Heart right ventricle (tissue), 16 donors: ENCODE measurements around the gene CSH1. TPM values are rescaled to one million over a fixed set of nuclear protein-coding genes. Genes with fewer than 3 reads are reported as not detected.

Experiments used
- ATAC-seq, 8 donors: fragments of 200-7000 bp; cut with Tn5 transposase; one replicate each; pipeline ENCODE4 v1.9.1; 2020; ENCODE audit warnings: mild to moderate bottlenecking in 8 of 8, moderate library complexity in 8 of 8, moderate number of reproducible peaks in 1 of 8
- DNase-seq, 2 donors: peaks; one replicate each; pipeline ENCODE4 v3.0.0-alpha.2; 2020
- H3K27ac ChIP-seq, 10 donors: fragments of 200-600 bp; sonication (generic) in 2 of 10; one replicate each; pipeline versions ENCODE4 v1.5.0 to v1.8.0; 2020 to 2022; ENCODE audit warnings: mild to moderate bottlenecking in 3 of 10
- H3K27me3 ChIP-seq, 7 donors: fragments of 200-600 bp; one replicate each; pipeline ENCODE4 v1.8.0; 2021 to 2022; ENCODE audit warnings: mild to moderate bottlenecking in 2 of 7
- H3K36me3 ChIP-seq, 9 donors: fragments of 200-600 bp; sonication (generic) in 1 of 9; one replicate each; pipeline versions ENCODE4 v1.5.0 to v1.8.0; 2020 to 2022; ENCODE audit warnings: mild to moderate bottlenecking in 2 of 9
- H3K4me1 ChIP-seq, 9 donors: fragments of 200-600 bp; sonication (generic) in 1 of 9; one replicate each; pipeline versions ENCODE4 v1.5.0 to v1.8.0; 2020 to 2022; ENCODE audit warnings: mild to moderate bottlenecking in 4 of 9
- H3K4me3 ChIP-seq, 10 donors: fragments of 200-600 bp; sonication (generic) in 2 of 10; one replicate each; pipeline versions ENCODE4 v1.5.0 to v1.8.0; 2020 to 2022; ENCODE audit warnings: mild to moderate bottlenecking in 7 of 10, moderate library complexity in 2 of 10
- H3K9me3 ChIP-seq, 11 donors: fragments of 200-600 bp in 10 of 11; sonication (generic) in 2 of 11; one replicate each; pipeline versions ENCODE4 v1.5.0 to v1.8.0; 2013 to 2022; ENCODE audit warnings: mild to moderate bottlenecking in 2 of 11, control low read depth in 1 of 11, moderate library complexity in 1 of 11
- CTCF ChIP-seq, 9 donors: fragments of 200-600 bp; sonication (generic) in 2 of 9; IDR thresholded peaks; one replicate each; pipeline versions ENCODE4 v1.5.0 to v1.8.0; 2021 to 2022; ENCODE audit warnings: antibody characterized with exemption in 9 of 9, mild to moderate bottlenecking in 5 of 9, moderate library complexity in 1 of 9
- WGBS, 2 donors: extraction: QIAGEN DNeasy Blood & Tissue Kit; methylation state at CpG; one replicate each; pipeline ENCODE4 v1.1.7; 2013; ENCODE audit warnings: inconsistent platforms in 1 of 2; 5-methylcytosine and 5-hydroxymethylcytosine counted together
- intact Hi-C, 10 donors: fragments of 100-400 bp; cut with DNase I; formaldehyde crosslinking; loops; one replicate each; pipeline versions ENCODE4 v1.11.1 to v1.14.2; 2022
- polyA plus RNA-seq, 2 donors: library from polyadenylated mRNA; stranded (reverse); fragments of 200-250 nt; gene quantifications; one replicate each; pipeline ENCODE4 v1.2.3, GENCODE V29; 2013
- total RNA-seq, 10 donors: library from RNA; stranded (reverse); fragmentation: NEBNext Ultra II Directional in 3 of 10; extraction: Animal tissue kit (Norgen Biotek cat#: 25700) in 3 of 10; gene quantifications; one replicate each; pipeline versions ENCODE4 v1.2.1 to v1.2.4, GENCODE V29; 2021 to 2023
- donor health status: Arrhythmogenic right ventricular cardiomyopathy.
- donor health status: ischemic (EF 13 %, LVEDD 7.1; RV severe dilation, severe dysfunction).
- donor health status: healthy with polysubstance abuse.
- donor health status: DM: no; HTN: yes; CAD: no.
- donor health status: DM: no; HTN: no; CAD: no.
- donor health status: ischemic (EF 25% LVEDD 6.9; RV normal size, moderate dysfunction).
- donor health status: ischemic (EF 25% LVEDD 5.7; RV mildly dilated, moderate dysfunction).
- donor health status: healthy.
- donor health status: DM: yes; HTN: yes; CAD: no.
- donor health status: Ischemic cardiomyopathy.
- donor health status: ischemic (EF 35%, LVEDD 5.7; RV mildly dilated, moderate dysfunction).
- donor health status: nonischemic (EF 11% LVEDD 7.7; RV severe dilation, severe dysfunction).
- donor health status: DM: yes; HTN: yes; CAD: no.
- donor health status: PGD.
- donor health status: ischemic (EF 29% LVEDD 5.4; RV normal size, mild dysfunction).
- donor health status: nonischemic (EF 23%, LVEDD 6.1; RV moderate dilation, normal function).

CSH1 gene
- total and polyA plus RNA-seq, 12 donors: not detected

DNA sequence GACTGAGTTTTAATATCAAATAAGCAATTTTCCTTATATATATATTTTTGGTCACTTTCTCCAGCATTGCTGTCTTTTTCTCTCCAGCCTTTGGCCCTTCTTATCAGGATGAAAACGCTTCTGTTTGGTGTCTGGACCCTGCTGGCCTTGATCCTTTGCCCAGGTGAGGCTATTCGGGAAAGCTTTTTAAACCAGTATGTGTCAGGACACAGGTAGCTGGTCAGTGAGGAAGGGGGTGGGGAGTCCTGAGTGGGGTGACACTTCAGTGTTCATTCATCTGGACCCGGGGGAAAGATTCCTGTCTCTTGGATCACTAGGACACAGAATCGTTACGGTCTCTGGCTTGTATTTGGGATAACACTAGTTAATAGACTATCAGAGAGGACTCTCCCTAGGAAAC is 41.7 kb downstream of the CSH1 start:
- Histone ChIP-seq H3K4me3 (no peak overlapping the region), H3K4me1 (no peaks in the 10 kb centered on the region), H3K9me3 (no peaks in the 10 kb centered on the region), H3K27me3 (no peaks in the 10 kb centered on the region), H3K27ac (no peak overlapping the region), H3K36me3 (no peaks in the 10 kb centered on the region)
- 81 to 84% methylated on average over 5 of the region's 5 CpGs for WGBS, 2 donors
- TF ChIP-seq CTCF (IDR thresholded peaks at IDR 0.05): no peak
- intact Hi-C loops: no loop called here
- ATAC-seq: no peak
- no peak for DNase-seq

DNA sequence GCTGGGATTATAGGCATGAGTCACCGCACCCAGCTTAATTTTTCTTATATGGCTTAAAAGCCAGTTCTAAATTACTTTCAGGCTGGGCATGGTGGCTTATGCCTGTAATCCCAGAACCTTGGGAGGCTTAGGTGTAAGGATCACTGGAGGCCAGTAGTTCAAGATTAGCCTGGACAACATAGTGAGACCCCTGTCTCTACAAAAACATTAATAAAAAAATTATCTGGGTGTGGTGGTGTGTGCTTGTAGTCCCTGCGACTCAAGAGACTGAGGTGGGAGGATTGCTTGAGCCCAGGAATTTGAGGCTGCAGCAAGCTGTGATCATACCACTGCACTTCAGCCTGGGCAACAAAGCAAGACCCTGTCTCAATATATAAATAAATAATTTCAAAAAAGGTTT is 43.1 kb downstream of the CSH1 start:
- intact Hi-C loops: no loop called here
- TF ChIP-seq CTCF (IDR thresholded peaks at IDR 0.05): no peak
- Histone ChIP-seq H3K9me3 (peaks cover 0 to 5% (median 0%) of the 10 kb centered on the region in 11 donors), H3K4me1 (peaks cover 0 to 12% (median 0%) of the 10 kb centered on the region in 9 donors), H3K4me3 (no peak overlapping the region), H3K27me3 (no peaks in the 10 kb centered on the region), H3K36me3 (no peaks in the 10 kb centered on the region), H3K27ac (no peak overlapping the region)
- ATAC-seq (no peak), DNase-seq (no peak)
- 86 to 97% methylated on average over 2 of the region's 2 CpGs for WGBS, 2 donors

- no peak for DNase-seq
- TF ChIP-seq CTCF (IDR thresholded peaks at IDR 0.05): no peak
- intact Hi-C loops: no loop called here
- Histone ChIP-seq H3K27ac (no peak overlapping the region), H3K4me3 (no peak overlapping the region), H3K4me1 (peaks cover 0 to 13% (median 0%) of the 10 kb centered on the region in 9 donors), H3K27me3 (no peaks in the 10 kb centered on the region), H3K36me3 (no peaks in the 10 kb centered on the region), H3K9me3 (peaks cover 0 to 5% (median 0%) of the 10 kb centered on the region in 11 donors)
- 71% methylated on average over 9 of the region's 9 CpGs for WGBS, 2 donors
- no peak for ATAC-seq
These were observed 46.0 kb downstream of the CSH1 start for GRCh38 chr17:63850401-63850800.

- peak; percentile 90 to 97 (median 96) for ATAC-seq
- 12 to 17% methylated on average over 82 of the region's 82 CpGs for WGBS, 2 donors
- Histone ChIP-seq H3K27me3 (no peaks in the 10 kb centered on the region), H3K4me3 (peak overlapping the region in 8 of 10 donors; percentile 28 to 45 (median 38)), H3K4me1 (peaks cover 0 to 17% (median 2%) of the 10 kb centered on the region in 9 donors), H3K36me3 (no peaks in the 10 kb centered on the region), H3K9me3 (peaks cover 0 to 5% (median 0%) of the 10 kb centered on the region in 11 donors), H3K27ac (peak overlapping the region in 7 of 10 donors; percentile 11 to 79 (median 58))
- peak; percentile 65 to 84 (median 77) for TF ChIP-seq CTCF (IDR thresholded peaks at IDR 0.05)
- peak; percentile 93 for DNase-seq
- intact Hi-C loops: no loop called here
These were observed 47.3 kb downstream of the CSH1 start for GRCh38 chr17:63848834-63849689.
